Measurements from ENCODE around the gene LMNB1.

DNA sequence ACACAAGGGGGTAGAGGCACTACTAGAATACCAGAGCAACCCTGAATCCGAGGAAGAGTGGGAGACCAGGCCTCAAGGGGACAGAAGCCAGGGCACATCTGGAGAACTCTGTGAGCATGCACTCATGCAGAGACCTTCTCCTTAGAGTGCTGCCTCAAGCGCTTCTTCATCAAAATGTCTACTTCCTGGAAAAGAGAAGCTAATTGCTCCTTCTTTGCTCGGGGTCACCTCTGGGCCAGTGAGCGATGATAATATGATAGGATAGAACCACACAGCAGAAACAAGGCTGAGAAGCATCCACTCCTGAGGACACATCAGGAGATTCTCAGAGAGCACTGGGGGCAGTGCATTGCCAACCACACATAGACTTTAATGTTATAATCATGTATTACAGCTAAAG is 23.7 kb upstream of the LMNB1 start:
- TF ChIP-seq, protein P1, sequence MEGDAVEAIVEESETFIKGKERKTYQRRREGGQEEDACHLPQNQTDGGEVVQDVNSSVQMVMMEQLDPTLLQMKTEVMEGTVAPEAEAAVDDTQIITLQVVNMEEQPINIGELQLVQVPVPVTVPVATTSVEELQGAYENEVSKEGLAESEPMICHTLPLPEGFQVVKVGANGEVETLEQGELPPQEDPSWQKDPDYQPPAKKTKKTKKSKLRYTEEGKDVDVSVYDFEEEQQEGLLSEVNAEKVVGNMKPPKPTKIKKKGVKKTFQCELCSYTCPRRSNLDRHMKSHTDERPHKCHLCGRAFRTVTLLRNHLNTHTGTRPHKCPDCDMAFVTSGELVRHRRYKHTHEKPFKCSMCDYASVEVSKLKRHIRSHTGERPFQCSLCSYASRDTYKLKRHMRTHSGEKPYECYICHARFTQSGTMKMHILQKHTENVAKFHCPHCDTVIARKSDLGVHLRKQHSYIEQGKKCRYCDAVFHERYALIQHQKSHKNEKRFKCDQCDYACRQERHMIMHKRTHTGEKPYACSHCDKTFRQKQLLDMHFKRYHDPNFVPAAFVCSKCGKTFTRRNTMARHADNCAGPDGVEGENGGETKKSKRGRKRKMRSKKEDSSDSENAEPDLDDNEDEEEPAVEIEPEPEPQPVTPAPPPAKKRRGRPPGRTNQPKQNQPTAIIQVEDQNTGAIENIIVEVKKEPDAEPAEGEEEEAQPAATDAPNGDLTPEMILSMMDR (IDR thresholded peaks at IDR 0.05), result no peak
- no peak for TF ChIP-seq POLR2A (IDR thresholded peaks at IDR 0.05)
